ENCODE measurements around the gene MLX.
"Not testable (repeated sequence)": the region's sequence is repeated elsewhere in the genome, so short reads cannot be mapped to it uniquely, and the experiment has no call there.

MLX gene

GRCh38 chr17:42581744-42582270 is 14.9 kb downstream of the MLX start:
- no peak for DNase-seq

- DNase-seq: no peak
Observed at GRCh38 chr17:42584880-42585279, 18.0 kb downstream of the MLX start.

- DNase-seq: no peak
Observed at GRCh38 chr17:42585353-42585752, 18.5 kb downstream of the MLX start.

- DNase-seq: no peak
Observed at GRCh38 chr17:42586514-42587230, 19.8 kb downstream of the MLX start.

GRCh38 chr17:42590886-42591285 is 24.0 kb downstream of the MLX start:
- DNase-seq: no peak

- DNase-seq: no peak
Observed at GRCh38 chr17:42591411-42591810, 24.5 kb downstream of the MLX start.

- no peak for DNase-seq
Observed at GRCh38 chr17:42596386-42596785, 29.5 kb downstream of the MLX start.

GRCh38 chr17:42598905-42599304 is 32.0 kb downstream of the MLX start:
- DNase-seq: no peak

- no peak for DNase-seq
Observed at GRCh38 chr17:42603318-42603717, 36.4 kb downstream of the MLX start.

GRCh38 chr17:42607769-42608168 is 40.9 kb downstream of the MLX start:
- no peak for DNase-seq

GRCh38 chr17:42608305-42609181 is 41.6 kb downstream of the MLX start:
- DNase-seq: peak in 1 of 2 experiments; percentile 3

- DNase-seq: peak; percentile 98 to 99
Observed at GRCh38 chr17:42609182-42609813, 42.4 kb downstream of the MLX start, which contains the start of the genes RETREG3 and TUBG1. Gene RETREG3, minus strand, starts transcription at chr17:42609374. Its CDS starts 50 bp downstream, at chr17:42609324. Gene TUBG1, plus strand, starts transcription at chr17:42609683. Its CDS starts 55 bp downstream, at chr17:42609738.

GRCh38 chr17:42609814-42610801 is 43.2 kb downstream of the MLX start:
- DNase-seq: peak in 1 of 2 experiments; percentile 8

GRCh38 chr17:42612013-42612412 is 45.1 kb downstream of the MLX start:
- no peak for DNase-seq

- DNase-seq: no peak
Observed at GRCh38 chr17:42613699-42614295, 46.9 kb downstream of the MLX start.

- no peak for DNase-seq
Observed at GRCh38 chr17:42617956-42618431, 51.1 kb downstream of the MLX start.

- no peak for DNase-seq
Observed at GRCh38 chr17:42618442-42619150, 51.7 kb downstream of the MLX start.

GRCh38 chr17:42621987-42622386 is 55.1 kb downstream of the MLX start:
- not testable (repeated sequence) for DNase-seq
